GM12878 (cell line): ENCODE data around the gene LIX1. TPM values are rescaled to one million over a fixed set of nuclear protein-coding genes. Genes with fewer than 3 reads are reported as not detected.

ENCODE experiments used
- ATAC-seq: fragments of 200-7000 bp; cut with Tn5 transposase; 3 replicates; pipeline ENCODE4 v1.9.1; 2020; ENCODE audit warnings: mild to moderate bottlenecking, moderate library complexity
- BruUV-seq: library from RNA; stranded (reverse); fragments of 400-500 nt; replicated peaks from 2 replicates; lab custom pipeline; 2021; lab: Mats Ljungman, UMichigan
- CTCF ChIA-PET: fragments of 300-600 bp; sonication (Branson Sonifier 250); formaldehyde crosslinking; extraction: SDS; loops from one replicate; lab custom pipeline; 2021; ENCODE audit warnings: inconsistent platforms; lab: Yijun Ruan, JAX
- POLR2A ChIA-PET: fragments of 350-600 bp; formaldehyde crosslinking; extraction: SDS; loops from one replicate; lab custom pipeline; 2021; ENCODE audit warnings: inconsistent platforms; lab: Charles Lee
- RAD21 ChIA-PET: fragments of 300-600 bp; sonication (Branson Sonifier 250); formaldehyde crosslinking; loops from one replicate; lab custom pipeline; 2023; ENCODE audit warnings: antibody characterized with exemption; ENCODE audit not compliant: unreplicated experiment; lab: Charles Lee
- SMC1A ChIA-PET: fragments of 300-600 bp; sonication (Branson Sonifier 250); formaldehyde crosslinking; loops from one replicate; lab custom pipeline; 2023; ENCODE audit not compliant: unreplicated experiment, uncharacterized antibody; lab: Charles Lee
- DNase-seq: peaks from one replicate; pipeline ENCODE4 v3.0.0-alpha.2; 2011; ENCODE audit warnings: low read depth, low spot score
- FAIRE-seq: peaks from 3 replicates; lab custom pipeline; 2011; peaks lifted over from hg19 to GRCh38; lab: Jason Lieb, UNC
- H2AFZ ChIP-seq: 2 replicates; pipeline ENCODE4 v1.6.0; 2011; ENCODE audit warnings: low read depth, low read length, control low read depth; ENCODE audit not compliant: control insufficient read depth
- H3K27ac ChIP-seq: 2 replicates; pipeline ENCODE4 v1.5.1; 2011; ENCODE audit warnings: control low read depth; ENCODE audit not compliant: control insufficient read depth, insufficient read depth
- H3K27me3 ChIP-seq, 2 experiments: replicated peaks in 1 of 2; 2 replicates each; pipeline versions ENCODE4 v1.6.0 to v1.6.1; 2011; ENCODE audit warnings: low read length in 1 of 2; ENCODE audit not compliant: control insufficient read depth in 2 of 2, insufficient read depth in 2 of 2
- H3K36me3 ChIP-seq, 2 experiments: 2 replicates each; pipeline ENCODE4 v1.5.1; 2011; ENCODE audit warnings: low read length in 1 of 2; ENCODE audit not compliant: control insufficient read depth in 2 of 2, insufficient read depth in 2 of 2
- H3K4me1 ChIP-seq: 2 replicates; pipeline ENCODE4 v1.6.1; 2011; ENCODE audit warnings: mild to moderate bottlenecking, low read length, moderate library complexity, mixed read lengths; ENCODE audit not compliant: control insufficient read depth, insufficient read depth
- H3K4me2 ChIP-seq: 2 replicates; pipeline ENCODE4 v1.6.0; 2011; ENCODE audit warnings: control low read depth; ENCODE audit not compliant: control insufficient read depth, insufficient read depth
- H3K4me3 ChIP-seq: fragments of 200-600 bp; sonication (generic); 2 replicates; pipeline ENCODE4 v1.5.1; 2016
- H3K79me2 ChIP-seq: 2 replicates; pipeline ENCODE4 v1.6.0; 2011; ENCODE audit warnings: low read length; ENCODE audit not compliant: control insufficient read depth, insufficient read depth
- H3K9ac ChIP-seq: 2 replicates; pipeline ENCODE4 v1.8.0; 2011; ENCODE audit warnings: low read length, control low read depth, mixed read lengths; ENCODE audit not compliant: control insufficient read depth, insufficient read depth
- H3K9me3 ChIP-seq: replicated peaks from 3 replicates; pipeline ENCODE4 v1.5.1; 2011; ENCODE audit warnings: mild to moderate bottlenecking, low read length; ENCODE audit not compliant: control insufficient read depth, insufficient read depth
- H4K20me1 ChIP-seq: 2 replicates; pipeline ENCODE4 v1.6.0; 2011; ENCODE audit not compliant: control insufficient read depth, insufficient read depth
- BCLAF1 ChIP-seq: fragments of 450-650 bp; IDR thresholded peaks from 2 replicates; pipeline ENCODE4 v1.6.1; 2017; ENCODE audit warnings: antibody characterized with exemption, mild to moderate bottlenecking, moderate library complexity
- BRCA1 ChIP-seq: IDR thresholded peaks from 2 replicates; pipeline ENCODE4 v1.6.1; 2011; ENCODE audit warnings: low read depth, low read length, improper control_type of control experiment
- CREB1 ChIP-seq: IDR thresholded peaks from 2 replicates; pipeline ENCODE4 v1.6.1; 2012; ENCODE audit warnings: low read depth, mild to moderate bottlenecking, inconsistent platforms
- EGR1 ChIP-seq, 2 experiments: IDR thresholded peaks; 1 replicate in 1 of 2; 2 replicates in 1 of 2; pipeline ENCODE4 v1.6.1; 2011 to 2012; ENCODE audit warnings: low read depth in 2 of 2, low read length in 2 of 2, borderline replicate concordance in 1 of 2, mild to moderate bottlenecking in 1 of 2, moderate library complexity in 1 of 2
- MAX ChIP-seq: IDR thresholded peaks from 2 replicates; pipeline ENCODE4 v1.6.1; 2012; ENCODE audit warnings: low read depth, low read length, improper control_type of control experiment
- MTA2 ChIP-seq: fragments of 450-650 bp; IDR thresholded peaks from 2 replicates; pipeline ENCODE4 v1.6.1; 2016; ENCODE audit warnings: low read depth, mild to moderate bottlenecking, moderate library complexity
- NR2C1 ChIP-seq: fragments of 450-650 bp; IDR thresholded peaks from 2 replicates; pipeline ENCODE4 v1.6.1; 2017; ENCODE audit warnings: antibody characterized with exemption, mild to moderate bottlenecking, moderate library complexity
- POLR2AphosphoS2 ChIP-seq: IDR thresholded peaks from 2 replicates; pipeline ENCODE4 v1.6.1; 2011; ENCODE audit warnings: low read depth, mild to moderate bottlenecking, low read length, improper control_type of control experiment, moderate library complexity
- TCF12 ChIP-seq: IDR thresholded peaks from 2 replicates; pipeline ENCODE4 v1.6.1; 2011; ENCODE audit warnings: low read depth, mild to moderate bottlenecking, low read length
- USF1 ChIP-seq: IDR thresholded peaks from 2 replicates; pipeline ENCODE4 v1.6.1; 2011; ENCODE audit warnings: borderline replicate concordance, low read depth, mild to moderate bottlenecking, moderate library complexity, mixed read lengths, low read length; ENCODE audit not compliant: insufficient read depth; ENCODE audit errors: extremely low read length
- ZNF274 ChIP-seq: IDR thresholded peaks from one replicate; pipeline ENCODE4 v1.8.0; 2011; ENCODE audit not compliant: insufficient read length, insufficient read depth
- WGBS: methylation state at CpG from one replicate; pipeline ENCODE4 v1.1.6; 2016; ENCODE audit warnings: low lambda C conversion rate; ENCODE audit not compliant: insufficient replicate concordance, insufficient coverage; ENCODE audit errors: missing lambda C conversion rate; 5-methylcytosine and 5-hydroxymethylcytosine counted together
- in situ Hi-C: fragments of 300-500 bp; cut with MboI; formaldehyde crosslinking; loops from 9 replicates; pipeline ENCODE4 v1.14.3; 2018; ENCODE audit warnings: mixed read lengths
- intact Hi-C: fragments of 100-400 bp; cut with micrococcal nuclease; formaldehyde crosslinking; loops from one replicate; pipeline ENCODE4 v1.14.2; 2022; ENCODE audit not compliant: unreplicated experiment
- polyA plus RNA-seq, 11 experiments: library from polyadenylated mRNA; depleted of rRNA in 4 of 11; unstranded in 6 of 11; stranded (reverse) in 5 of 11; fragments of >200 nt; fragmentation: Nextera tagmentation in 4 of 11; fragmentation: Illumina TruSeq in 1 of 11; extraction: Ambion mirVana in 4 of 11; extraction: Trizol in 1 of 11; gene quantifications; 1 replicate in 1 of 11; 2 replicates in 10 of 11; pipeline versions ENCODE4 v1.2.1 to v1.2.3, GENCODE V29; 2011 to 2016; ENCODE audit warnings: inconsistent platforms in 2 of 11, missing spikeins in 2 of 11, low read depth in 1 of 11
- total RNA-seq, 4 experiments: library from RNA; depleted of rRNA in 3 of 4; stranded (reverse); fragments of >200 nt in 3 of 4; fragmentation: Illumina TruSeq in 1 of 4; extraction: Trizol in 1 of 4; gene quantifications; 2 replicates each; pipeline versions ENCODE4 v1.2.1 to v1.2.3, GENCODE V29; 2013 to 2021

LIX1 gene
- total and polyA plus RNA-seq, 10 of the 15 experiments (the other 5 are each of a cell fraction or from before 2014, with no cell fraction given), result 0.02 to 0.07 (median 0.04) TPM; not detected in 5

- Histone ChIP-seq H3K9me3 (no peaks in the 10 kb centered on the region), H3K79me2 (no peaks in the 10 kb centered on the region), H3K4me3 (no peak overlapping the region), H3K27ac (no peak overlapping the region), H3K4me2 (no peak overlapping the region), H3K36me3 (no peaks in the 10 kb centered on the region), H4K20me1 (no peaks in the 10 kb centered on the region), H3K4me1 (peaks cover 5% of the 10 kb centered on the region), H3K27me3 (no peaks in the 10 kb centered on the region), H2AFZ (no peak overlapping the region), H3K9ac (no peak overlapping the region)
- ChIA-PET CTCF (interaction anchor here (1.8 kb wide), 1 partner anchor 37 kb away, joined by 5 read pairs; no protein-coding TSS in a partner anchor), SMC1A (interaction anchor here (0.9 to 1.1 kb wide), 3 partner anchors 10 to 232 kb away, joined by 3 read pairs; no protein-coding TSS in a partner anchor), POLR2A (no interaction called here), RAD21 (no interaction called here)
- WGBS, result 78% methylated on average over 8 of the region's 8 CpGs
- DNase-seq (no peak), ATAC-seq (no peak), FAIRE-seq (no peak)
- no peak for TF ChIP-seq ZNF274
- TF ChIP-seq MAX, result no peak
- TF ChIP-seq NR2C1, result no peak
- no peak for TF ChIP-seq BRCA1
- TF ChIP-seq MTA2, result no peak
- TF ChIP-seq CREB1, result no peak
- TF ChIP-seq POLR2AphosphoS2, result no peak
- TF ChIP-seq BCLAF1, result no peak
- no peak for TF ChIP-seq TCF12
- no peak for TF ChIP-seq EGR1 (IDR thresholded peaks at IDR 0.05; ENCODE audit: borderline replicate concordance in 1 of 2, low read depth in 2 of 2, low read length in 2 of 2)
- TF ChIP-seq USF1, result no peak
- in situ Hi-C loops, result no loop called here
- no TSS peak for BruUV-seq
- intact Hi-C loops, result no loop called here
These were observed 40.4 kb downstream of the LIX1 start for GRCh38 chr5:97102010-97102470.
